ENCODE results near the gene PRDX2.

PRDX2 gene

GRCh38 chr19:12752056-12752781 is 49.4 kb downstream of the PRDX2 start:
- no peak for DNase-seq (ENCODE audit: low read depth, low spot score)

GRCh38 chr19:12751635-12752034 is 50.0 kb downstream of the PRDX2 start, which contains the start of gene BEST2:
BEST2 (plus strand) TSS chr19:12751791; CDS start chr19:12752593, 802 bp downstream.
- DNase-seq (ENCODE audit: low read depth, low spot score), result no peak

GRCh38 chr19:12750851-12751250 is 50.7 kb downstream of the PRDX2 start:
- DNase-seq (ENCODE audit: low read depth, low spot score), result no peak

GRCh38 chr19:12749938-12750521 is 51.6 kb downstream of the PRDX2 start:
- DNase-seq (ENCODE audit: low read depth, low spot score), result no peak

- DNase-seq (ENCODE audit: low read depth, low spot score), result no peak
These were observed 53.1 kb downstream of the PRDX2 start for GRCh38 chr19:12748489-12748888.
